ENCODE data around the gene ANKRD49. TPM values are rescaled to one million over a fixed set of nuclear protein-coding genes. Genes with fewer than 3 reads are reported as not detected.

ANKRD49 gene
- total RNA-seq, 1 donor from 2014 or later: 16.6 TPM

DNA sequence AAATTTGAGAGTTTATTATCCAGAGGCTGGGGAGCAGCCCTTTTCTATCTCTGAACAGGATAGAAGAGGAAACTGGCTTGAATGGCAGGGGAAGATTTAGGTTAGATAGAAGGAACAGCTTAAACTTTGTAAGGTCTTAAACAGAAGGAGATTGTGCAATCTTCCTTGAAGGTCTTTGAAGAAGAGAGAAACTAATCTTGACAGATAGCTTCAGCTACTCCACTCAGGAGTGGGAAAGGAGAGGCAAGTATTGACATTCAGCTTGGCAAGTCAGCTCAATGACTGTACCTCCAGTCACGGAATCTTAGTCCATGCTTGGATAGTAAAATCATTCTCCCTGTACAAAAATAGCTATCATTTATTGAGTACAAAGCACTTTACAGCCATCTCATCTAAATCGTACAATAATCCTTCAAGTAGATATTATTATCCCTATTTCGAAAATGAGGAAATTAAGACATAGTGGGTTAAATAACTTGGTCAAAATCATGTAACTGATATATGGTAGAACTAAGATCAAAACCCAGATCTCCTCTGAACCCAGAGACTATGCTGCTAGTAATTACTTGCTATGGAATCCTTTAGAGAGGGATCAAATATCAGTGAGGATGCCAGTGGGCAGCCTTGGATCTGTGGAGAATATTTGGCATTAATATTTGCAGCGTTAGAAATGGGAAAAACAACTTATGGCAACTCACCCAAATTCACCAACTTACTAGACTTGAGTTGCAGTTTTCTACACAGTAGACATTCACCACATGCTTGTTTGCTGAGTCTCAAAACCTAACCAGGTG is 33.1 kb downstream of the ANKRD49 start:
- DNase-seq: no peak
- intact Hi-C loops (cut with DNase I): no loop called here
- H3K4me3 ChIP-seq: no peak overlapping the region
- H3K27ac ChIP-seq: no peak overlapping the region
- no peaks in the 10 kb centered on the region for H3K36me3 ChIP-seq
- H3K27me3 ChIP-seq: no peaks in the 10 kb centered on the region
- ATAC-seq: no peak
- TF ChIP-seq, protein P1, sequence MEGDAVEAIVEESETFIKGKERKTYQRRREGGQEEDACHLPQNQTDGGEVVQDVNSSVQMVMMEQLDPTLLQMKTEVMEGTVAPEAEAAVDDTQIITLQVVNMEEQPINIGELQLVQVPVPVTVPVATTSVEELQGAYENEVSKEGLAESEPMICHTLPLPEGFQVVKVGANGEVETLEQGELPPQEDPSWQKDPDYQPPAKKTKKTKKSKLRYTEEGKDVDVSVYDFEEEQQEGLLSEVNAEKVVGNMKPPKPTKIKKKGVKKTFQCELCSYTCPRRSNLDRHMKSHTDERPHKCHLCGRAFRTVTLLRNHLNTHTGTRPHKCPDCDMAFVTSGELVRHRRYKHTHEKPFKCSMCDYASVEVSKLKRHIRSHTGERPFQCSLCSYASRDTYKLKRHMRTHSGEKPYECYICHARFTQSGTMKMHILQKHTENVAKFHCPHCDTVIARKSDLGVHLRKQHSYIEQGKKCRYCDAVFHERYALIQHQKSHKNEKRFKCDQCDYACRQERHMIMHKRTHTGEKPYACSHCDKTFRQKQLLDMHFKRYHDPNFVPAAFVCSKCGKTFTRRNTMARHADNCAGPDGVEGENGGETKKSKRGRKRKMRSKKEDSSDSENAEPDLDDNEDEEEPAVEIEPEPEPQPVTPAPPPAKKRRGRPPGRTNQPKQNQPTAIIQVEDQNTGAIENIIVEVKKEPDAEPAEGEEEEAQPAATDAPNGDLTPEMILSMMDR (IDR thresholded peaks at IDR 0.05): no peak
- H3K4me1 ChIP-seq: no peaks in the 10 kb centered on the region
- H3K9me3 ChIP-seq: no peaks in the 10 kb centered on the region

DNA sequence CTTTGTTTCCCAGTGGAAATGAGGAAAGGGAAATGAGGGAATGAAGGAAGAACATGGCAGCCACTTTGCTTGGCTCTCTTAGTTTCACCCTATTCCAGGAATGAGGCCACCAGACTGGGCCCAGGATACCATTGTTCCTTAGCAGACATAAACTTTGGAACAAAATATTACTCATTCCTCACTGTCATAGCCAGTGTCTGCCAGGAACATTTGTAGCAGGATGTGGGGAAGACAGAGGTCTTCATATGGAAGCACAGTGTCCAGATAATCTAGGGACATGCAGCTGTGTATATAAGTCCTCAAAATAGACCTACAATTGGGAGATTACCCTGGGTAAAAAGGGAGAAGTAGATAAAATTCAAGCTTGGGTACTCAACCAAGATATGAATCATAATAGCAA is 34.8 kb downstream of the ANKRD49 start:
- TF ChIP-seq, protein P1 (IDR thresholded peaks at IDR 0.05): no peak
- H3K27me3 ChIP-seq: peaks cover 3% of the 10 kb centered on the region
- H3K36me3 ChIP-seq: no peaks in the 10 kb centered on the region
- no peak overlapping the region for H3K27ac ChIP-seq
- no peaks in the 10 kb centered on the region for H3K9me3 ChIP-seq
- intact Hi-C loops (cut with DNase I): no loop called here
- no peaks in the 10 kb centered on the region for H3K4me1 ChIP-seq
- H3K4me3 ChIP-seq: no peak overlapping the region
- ATAC-seq (no peak), DNase-seq (no peak)

DNA sequence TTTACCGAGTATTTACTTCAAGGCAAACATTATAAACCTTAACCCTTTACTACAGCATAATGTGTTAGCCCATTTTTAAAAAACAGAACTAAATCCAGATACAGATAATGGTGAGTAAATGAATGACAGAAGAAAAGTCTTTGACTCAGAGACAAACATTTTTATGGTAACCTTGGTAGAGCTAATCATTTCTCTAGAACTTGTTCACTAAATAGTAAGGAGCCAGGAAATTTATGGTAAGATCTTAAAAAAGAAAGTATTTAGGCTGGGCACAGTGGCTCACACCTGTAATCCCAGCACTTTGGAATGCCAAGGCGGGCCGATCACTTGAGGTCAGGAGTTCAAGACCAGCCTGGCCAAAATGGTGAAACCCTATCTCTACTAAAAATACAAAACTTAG is 38.4 kb downstream of the ANKRD49 start:
- peaks cover 3% of the 10 kb centered on the region for H3K27me3 ChIP-seq
- H3K4me1 ChIP-seq: peaks cover 4% of the 10 kb centered on the region
- intact Hi-C loops (cut with DNase I): no loop called here
- no peaks in the 10 kb centered on the region for H3K36me3 ChIP-seq
- H3K9me3 ChIP-seq: no peaks in the 10 kb centered on the region
- DNase-seq (no peak), ATAC-seq (no peak)
- H3K27ac ChIP-seq: no peak overlapping the region
- no peak overlapping the region for H3K4me3 ChIP-seq
- TF ChIP-seq, protein P1 (IDR thresholded peaks at IDR 0.05): no peak

DNA sequence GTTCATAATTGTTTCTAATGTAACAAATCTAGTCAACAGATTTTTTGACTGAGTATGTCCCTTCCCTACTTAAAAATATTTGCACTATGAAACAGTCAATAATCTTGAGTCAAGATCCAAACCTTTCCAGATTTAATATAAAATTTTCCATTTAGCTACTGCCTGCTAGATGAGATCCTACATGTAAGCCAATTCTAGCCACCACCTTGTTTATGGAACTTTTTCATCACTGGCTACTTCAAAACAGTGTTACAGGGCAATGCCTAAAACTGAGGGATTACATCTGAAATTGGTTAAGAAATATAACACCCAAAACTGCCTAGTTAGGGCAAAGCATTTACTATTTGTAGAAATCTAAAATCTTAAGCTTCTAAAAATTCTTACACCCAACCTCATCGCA is 39.4 kb downstream of the ANKRD49 start:
- Histone ChIP-seq H3K27me3 (peaks cover 3% of the 10 kb centered on the region), H3K4me1 (peaks cover 4% of the 10 kb centered on the region), H3K4me3 (no peak overlapping the region), H3K27ac (no peak overlapping the region), H3K9me3 (no peaks in the 10 kb centered on the region), H3K36me3 (no peaks in the 10 kb centered on the region)
- no peak for ATAC-seq
- TF ChIP-seq, protein P1 (IDR thresholded peaks at IDR 0.05): no peak
- intact Hi-C loops (cut with DNase I): no loop called here
- DNase-seq: no peak

DNA sequence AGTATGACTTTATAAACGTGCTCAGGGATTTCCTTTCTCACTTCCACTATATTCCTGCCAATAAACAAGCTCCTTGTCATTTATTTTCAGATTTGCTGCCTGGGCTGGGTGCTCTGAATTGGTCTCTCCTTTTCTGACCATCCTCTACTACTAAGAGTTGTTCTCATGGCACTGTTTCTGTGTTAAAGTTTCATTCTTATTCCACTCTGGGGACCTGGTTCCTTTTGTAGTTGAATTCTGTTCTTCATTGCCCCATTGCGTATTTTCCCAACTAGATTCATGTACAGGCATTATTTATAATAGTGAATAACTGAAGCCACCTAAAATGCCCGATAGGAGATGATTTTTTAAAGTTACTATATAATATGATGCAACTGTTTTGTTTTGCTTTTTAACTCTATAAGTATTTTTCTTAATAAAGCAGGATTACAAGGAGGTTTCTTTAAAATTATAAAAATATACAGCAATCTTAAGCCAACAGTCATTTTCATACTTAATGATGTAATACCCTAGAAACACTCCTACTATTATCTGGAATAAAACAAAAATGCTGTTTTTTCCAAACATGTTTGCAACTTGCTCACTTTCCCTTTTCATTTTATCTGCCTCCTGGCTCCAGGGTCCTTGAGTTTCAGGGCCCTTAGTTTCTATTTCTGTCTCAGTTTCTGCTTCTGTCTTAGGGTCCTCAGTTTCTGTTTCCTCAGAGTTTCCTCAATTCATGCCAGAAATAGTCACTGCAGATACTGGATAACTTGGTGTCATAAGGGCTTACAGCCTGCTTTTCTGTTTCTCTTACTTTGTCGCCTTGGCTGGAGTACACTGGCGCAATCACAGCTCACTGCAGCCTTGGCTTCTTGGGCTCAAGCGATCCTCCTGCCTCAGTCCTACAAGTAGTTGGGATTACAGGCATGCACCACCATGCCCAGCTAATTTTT is 40.2 kb downstream of the ANKRD49 start:
- Histone ChIP-seq H3K4me3 (no peak overlapping the region), H3K4me1 (peaks cover 4% of the 10 kb centered on the region), H3K9me3 (no peaks in the 10 kb centered on the region), H3K27ac (no peak overlapping the region), H3K36me3 (no peaks in the 10 kb centered on the region), H3K27me3 (peaks cover 3% of the 10 kb centered on the region)
- intact Hi-C loops (cut with DNase I): no loop called here
- ATAC-seq: peak; percentile 49
- DNase-seq: no peak
- TF ChIP-seq, protein P1 (IDR thresholded peaks at IDR 0.05): no peak
